OCI-LY7 (cell line): ENCODE results near the gene SNN.

ENCODE experiments used
- CTCF ChIP-seq: fragments of 200-600 bp; sonication (generic); conservative IDR thresholded peaks from 2 replicates; pipeline ENCODE4 v1.5.1; 2014; ENCODE audit warnings: mild to moderate bottlenecking, antibody characterized with exemption, low read length, moderate library complexity, mixed read lengths
- EZH2phosphoT487 ChIP-seq: fragments of 200-600 bp; sonication (generic); IDR thresholded peaks from 2 replicates; pipeline ENCODE4 v1.6.1; 2018; ENCODE audit warnings: low read depth, borderline replicate concordance, mild to moderate bottlenecking, mixed run types, antibody characterized with exemption, low read length, moderate library complexity, mixed read lengths

GRCh38 chr16:11721781-11722467 lies 53.7 kb downstream of the SNN start:
- no peak for TF ChIP-seq CTCF
- no peak for TF ChIP-seq EZH2phosphoT487
